Activated CD8-positive, alpha-beta memory T cell treated with anti-CD3 and anti-CD28 coated beads, Interleukin-2, amount 50 U/mL, for 1 hour (primary cell): ENCODE data around the gene RERE.

Experiments used
- DNase-seq: peaks from one replicate; pipeline ENCODE4 v3.0.0-alpha.2; 2020; ENCODE audit errors: extremely low read depth

Gene RERE

DNA sequence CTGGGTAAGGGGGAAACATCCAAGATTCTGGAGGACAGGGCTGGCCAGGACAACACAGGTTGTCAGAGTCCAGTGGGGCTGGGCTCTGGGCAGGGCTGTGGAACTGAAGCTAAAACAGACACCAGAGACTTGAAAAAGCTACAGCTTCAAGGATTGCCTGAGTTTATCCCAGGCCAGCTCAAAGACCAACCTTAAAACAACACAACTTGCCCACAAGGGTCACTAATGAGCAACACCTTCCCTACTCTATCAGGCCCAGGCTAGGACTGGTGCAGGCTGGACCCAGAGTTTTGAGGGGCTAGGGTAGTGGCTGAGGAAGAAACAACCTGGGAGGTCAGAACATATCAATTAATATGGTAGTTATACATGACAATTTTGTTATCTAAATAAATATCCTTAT, 338.9 kb downstream of the RERE start:
- DNase-seq = no peak

- DNase-seq = no peak
These were observed 339.5 kb downstream of the RERE start for GRCh38 chr1:8477983-8478362.

- DNase-seq = no peak
These were observed 340.1 kb downstream of the RERE start for GRCh38 chr1:8477166-8477982.

DNA sequence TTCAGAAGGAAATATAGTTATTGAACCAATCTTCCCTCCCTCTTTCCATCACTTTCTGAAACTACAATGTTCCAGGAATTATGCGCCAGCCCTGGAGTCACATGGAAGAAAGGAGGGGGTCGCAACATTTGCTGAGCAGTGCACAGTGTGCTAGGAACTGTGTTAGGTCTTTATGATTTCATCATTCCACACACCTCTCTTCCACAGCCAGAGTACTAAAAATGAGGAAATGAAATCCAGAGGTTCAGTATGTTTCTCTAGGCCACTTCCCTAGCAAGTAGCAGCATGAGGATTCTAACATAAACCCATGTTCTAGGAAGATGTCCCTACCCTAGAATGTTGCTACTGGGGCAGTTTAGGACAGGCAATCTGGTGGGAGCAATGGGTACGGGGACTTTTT, 341.4 kb downstream of the RERE start:
- no peak for DNase-seq

DNA sequence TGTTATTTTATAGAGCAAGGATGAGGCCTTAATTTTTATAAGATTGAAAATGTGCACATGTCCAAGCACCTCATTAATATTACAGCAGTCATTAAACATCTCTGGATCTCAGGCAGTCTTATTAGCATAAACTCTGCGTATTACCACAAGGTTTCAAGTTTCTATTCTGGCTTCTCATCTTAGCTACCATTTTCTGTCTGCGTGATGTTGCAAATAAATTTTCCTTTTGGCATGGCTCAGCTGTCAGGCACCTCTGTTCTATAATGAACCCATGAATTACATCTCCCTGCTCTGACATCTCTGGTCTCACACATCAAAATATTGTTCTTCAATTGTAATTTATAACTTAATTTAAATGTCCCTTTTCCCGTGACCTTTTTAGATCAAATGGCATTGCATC, 343.1 kb downstream of the RERE start:
- no peak for DNase-seq

DNA sequence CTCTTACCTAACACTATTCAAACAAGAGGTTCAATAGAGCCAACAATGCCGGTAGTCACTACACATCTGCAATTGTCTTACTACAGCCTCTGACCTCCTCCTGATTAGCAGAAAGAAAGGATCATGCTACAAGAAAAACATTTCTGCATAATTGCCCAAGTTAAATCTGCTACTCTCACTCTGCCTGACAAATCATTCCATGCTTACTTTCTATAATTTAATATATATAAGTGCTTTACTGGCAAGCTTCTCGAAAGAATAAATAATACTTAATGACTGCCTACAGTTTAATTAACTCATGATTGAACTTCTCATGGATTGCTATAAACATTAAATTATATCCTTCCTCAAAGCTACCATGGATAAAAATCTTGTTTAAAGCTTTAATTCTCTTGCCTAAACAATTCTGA, 343.5 kb downstream of the RERE start:
- no peak for DNase-seq

DNA sequence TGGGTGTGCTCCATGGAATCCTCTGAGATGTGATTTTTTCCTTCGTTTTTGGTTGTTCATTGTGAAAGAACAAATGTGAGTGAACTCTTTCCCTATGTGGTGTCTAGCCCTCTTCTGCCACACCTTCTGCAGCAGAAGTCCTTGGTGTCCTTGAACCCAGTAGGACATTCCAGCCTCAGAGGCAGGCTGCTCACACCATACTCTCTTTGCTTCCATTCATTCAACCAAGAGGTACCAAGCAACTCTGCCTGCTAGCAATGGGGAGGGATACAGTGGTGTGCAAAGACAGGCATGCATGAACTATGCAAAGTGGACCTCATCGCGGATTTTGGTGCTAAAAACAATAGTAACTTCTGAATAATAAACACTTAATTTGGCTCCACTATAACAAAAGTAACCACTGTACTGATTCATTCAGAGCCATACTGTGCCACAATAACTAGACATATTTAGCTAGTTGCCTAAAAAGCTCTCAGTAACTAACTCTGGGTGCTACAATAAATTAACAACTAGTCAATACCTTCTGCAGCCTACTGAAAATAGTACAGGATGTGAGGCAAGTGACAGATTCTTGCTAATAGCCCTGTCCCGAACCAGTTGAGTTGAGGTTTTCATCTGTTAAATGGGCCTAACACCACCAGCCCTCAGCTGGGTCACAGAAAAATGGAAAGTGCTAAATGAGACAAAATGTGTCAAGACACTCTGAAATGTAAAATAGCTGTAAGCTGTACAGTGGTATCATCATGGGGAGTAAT, 344.1 kb downstream of the RERE start:
- no peak for DNase-seq

GRCh38 chr1:8472668-8473067, 344.8 kb downstream of the RERE start:
- DNase-seq = no peak

- DNase-seq = no peak
These were observed 346.0 kb downstream of the RERE start for GRCh38 chr1:8471451-8471850.

DNA sequence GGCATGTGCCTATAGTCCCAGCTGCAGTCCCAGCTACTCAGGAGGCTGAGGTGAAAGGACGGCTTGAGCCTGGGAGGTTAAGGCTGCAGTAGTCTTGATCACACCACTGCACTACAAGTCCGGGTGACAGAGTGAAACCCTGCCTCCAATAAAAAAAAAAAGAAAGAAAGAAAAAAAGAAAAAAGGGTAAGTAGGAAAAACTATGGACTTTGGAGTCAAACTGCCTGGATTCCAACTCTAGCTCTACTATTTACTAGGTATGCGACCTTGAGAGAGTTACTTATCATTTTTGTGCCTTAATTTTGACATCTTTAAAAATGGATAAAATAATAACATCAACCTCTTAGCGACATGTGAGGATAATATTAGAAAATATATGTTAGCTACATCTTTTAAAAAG, 348.7 kb downstream of the RERE start:
- no peak for DNase-seq

- no peak for DNase-seq
These were observed 350.1 kb downstream of the RERE start for GRCh38 chr1:8467308-8467707.

DNA sequence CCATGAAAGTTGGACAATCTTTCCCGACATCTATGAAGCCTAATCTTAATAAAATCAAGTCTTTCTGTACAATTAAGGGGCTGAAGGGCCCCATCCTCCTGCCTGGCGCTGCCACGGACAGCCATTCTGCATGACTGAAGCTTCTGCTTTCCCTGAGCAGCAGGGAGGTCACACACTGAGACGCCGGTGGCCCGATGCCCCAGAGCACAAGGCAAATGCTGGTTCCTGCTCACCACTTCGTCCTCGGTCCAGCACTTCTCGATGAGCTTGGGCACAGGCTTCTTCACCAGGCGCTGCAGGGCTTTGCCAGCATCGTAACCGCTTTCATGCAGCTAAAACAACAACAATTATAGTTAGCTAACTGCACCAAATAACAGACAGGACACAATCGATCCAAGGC, 351.7 kb downstream of the RERE start:
- no peak for DNase-seq

DNA sequence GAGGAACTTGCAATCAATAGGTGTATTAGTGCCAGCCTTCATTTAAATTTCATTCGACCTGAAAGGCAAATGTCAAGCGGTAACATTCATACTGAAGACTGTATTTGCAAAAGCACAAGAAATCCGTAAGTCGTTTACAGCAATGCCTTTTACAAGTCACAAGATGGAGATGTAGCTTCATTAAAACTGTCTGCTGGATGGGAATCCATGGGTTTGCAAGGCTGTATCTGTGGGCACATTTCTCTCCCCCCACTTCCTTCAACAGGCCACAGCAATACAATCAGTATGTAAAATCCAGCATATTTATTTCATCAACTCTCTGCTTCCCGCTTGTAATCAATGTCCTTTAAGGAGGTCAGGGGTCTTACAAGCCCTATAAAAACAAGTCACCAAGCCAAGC, 352.4 kb downstream of the RERE start:
- no peak for DNase-seq

DNA sequence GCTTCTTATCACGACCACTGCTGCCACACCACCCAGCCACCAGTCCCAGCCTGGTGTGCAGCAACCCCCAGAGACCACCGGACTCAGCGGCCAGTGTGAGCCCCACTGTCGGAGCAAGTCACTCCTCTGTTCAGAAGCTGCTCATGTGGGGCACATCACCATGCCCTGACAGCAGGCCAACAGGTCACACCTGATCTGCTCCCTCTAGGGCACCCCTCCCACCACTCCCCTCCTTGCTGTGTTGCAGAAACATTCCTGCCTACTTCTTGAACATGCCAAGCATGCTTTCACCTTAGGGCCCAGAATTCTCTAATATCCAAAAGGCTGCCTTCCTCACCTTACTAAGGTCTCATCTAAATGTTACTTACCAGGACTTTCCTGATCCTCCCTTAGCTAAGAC, 353.1 kb downstream of the RERE start:
- DNase-seq = no peak

- no peak for DNase-seq
These were observed 354.1 kb downstream of the RERE start for GRCh38 chr1:8463144-8463927.

DNA sequence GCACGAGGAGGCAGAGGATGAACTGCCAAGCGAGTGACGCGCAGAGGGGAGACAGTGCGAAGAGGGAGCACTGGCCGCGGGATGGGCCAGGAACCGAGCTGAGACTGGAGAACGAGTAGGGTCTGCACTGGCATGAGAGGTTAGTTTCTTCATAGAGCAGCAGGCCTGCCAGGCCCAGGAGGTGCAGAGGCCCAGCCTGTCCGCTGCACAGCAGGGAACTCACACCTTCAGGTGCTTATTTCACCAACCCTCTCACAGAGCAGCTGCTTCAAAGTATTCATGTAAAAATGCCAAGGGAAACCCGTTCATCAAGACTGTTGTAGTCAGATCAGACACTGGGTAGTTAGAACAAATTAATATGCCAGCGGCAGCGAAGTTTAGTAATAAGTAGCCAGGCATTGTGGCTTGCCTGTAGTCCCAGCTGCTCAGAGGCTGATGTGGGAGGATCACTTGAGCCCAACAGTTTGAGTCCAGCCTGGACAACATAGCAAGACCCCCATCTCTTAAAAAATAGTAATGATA, 355.0 kb downstream of the RERE start:
- DNase-seq = no peak

- no peak for DNase-seq
These were observed 355.9 kb downstream of the RERE start for GRCh38 chr1:8461351-8462110.

DNA sequence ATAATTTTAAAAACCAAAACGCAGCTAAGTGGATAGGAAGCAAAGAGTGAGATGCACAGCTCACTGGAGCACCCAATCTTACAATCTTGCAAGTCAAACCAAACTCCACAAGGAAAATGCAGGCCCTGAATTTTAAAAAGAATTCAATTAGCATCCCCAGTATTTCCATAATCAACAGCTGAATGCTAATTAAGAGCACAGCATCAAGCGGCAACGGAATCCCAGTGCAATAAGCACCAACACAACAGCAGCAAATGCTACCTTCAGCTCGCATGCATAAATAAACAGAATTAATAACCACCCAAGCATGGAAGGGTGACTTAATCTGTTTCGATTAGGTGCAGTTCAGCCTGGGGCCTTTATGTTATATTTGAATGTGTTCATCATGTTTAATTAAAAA, 356.7 kb downstream of the RERE start:
- DNase-seq = no peak

- no peak for DNase-seq
These were observed 357.3 kb downstream of the RERE start for GRCh38 chr1:8460132-8460544.

DNA sequence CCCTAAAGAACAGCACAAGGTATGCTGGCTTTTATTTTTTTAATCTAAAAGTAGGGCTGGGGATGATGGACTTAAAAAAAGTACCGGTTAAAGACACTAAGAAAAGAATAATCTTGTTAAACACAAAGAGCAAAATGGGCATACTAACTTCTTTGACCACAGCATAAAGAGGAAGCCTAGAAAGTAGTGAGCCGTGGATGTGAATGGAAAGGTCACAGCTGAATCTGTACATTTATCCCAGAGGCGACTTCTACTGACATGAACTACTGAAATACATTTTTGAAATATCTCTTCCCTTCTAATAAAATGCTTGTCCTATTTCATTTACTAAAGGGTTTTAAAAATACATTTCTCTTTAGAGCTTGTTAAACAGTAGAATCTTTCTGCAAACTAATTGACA, 358.8 kb downstream of the RERE start:
- DNase-seq = no peak

DNA sequence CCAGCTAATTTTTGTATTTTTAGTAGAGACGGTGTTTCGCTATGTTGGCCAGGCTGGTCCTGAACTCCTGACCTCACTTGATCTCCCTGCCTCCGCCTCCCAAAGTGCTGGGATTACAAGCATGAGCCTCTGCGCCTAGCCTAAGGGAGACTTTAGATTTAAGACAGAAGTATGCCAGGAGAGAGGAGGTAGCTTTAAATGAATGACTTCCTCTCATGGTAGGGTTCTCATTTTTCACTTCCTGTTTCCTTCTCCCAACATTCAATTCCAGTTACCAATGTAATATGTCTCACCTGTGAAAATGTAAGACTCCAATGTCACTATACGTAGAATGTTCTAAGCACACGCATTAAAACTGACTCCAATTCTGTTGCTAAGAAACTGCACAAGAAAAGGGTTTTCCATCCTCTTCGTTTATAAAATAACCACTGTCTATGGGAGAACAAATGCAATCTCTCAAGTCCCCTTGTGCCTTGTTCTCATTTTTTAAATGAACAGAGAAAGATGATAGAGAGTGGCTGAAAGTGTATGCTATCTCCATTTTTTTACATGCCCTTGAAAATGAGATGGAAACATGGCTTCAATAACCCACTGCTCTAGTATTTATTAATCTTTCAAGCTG, 359.6 kb downstream of the RERE start:
- DNase-seq = no peak
